ENCODE measurements around the gene ATF3.
A peak's percentile ranks its signal among the peaks of the same experiment; 100 is the strongest.

Gene ATF3

GRCh38 chr1:212587016-212587887 is 21.3 kb upstream of the ATF3 start:
- DNase-seq = peak; percentile 73

GRCh38 chr1:212587888-212588510 is 20.6 kb upstream of the ATF3 start:
- no peak for DNase-seq

- DNase-seq = no peak
These were observed 19.1 kb upstream of the ATF3 start for GRCh38 chr1:212589446-212589845.

- DNase-seq = no peak
These were observed 16.6 kb upstream of the ATF3 start for GRCh38 chr1:212591922-212592321.

- DNase-seq = no peak
These were observed 14.7 kb upstream of the ATF3 start for GRCh38 chr1:212593821-212594251.

GRCh38 chr1:212594640-212595039 is 13.9 kb upstream of the ATF3 start:
- DNase-seq = no peak

GRCh38 chr1:212595229-212595628 is 13.3 kb upstream of the ATF3 start:
- DNase-seq = no peak

- peak; percentile 92 for DNase-seq
These were observed 12.5 kb upstream of the ATF3 start for GRCh38 chr1:212595787-212596714.

- DNase-seq = no peak
These were observed 11.8 kb upstream of the ATF3 start for GRCh38 chr1:212596798-212597197.

- no peak for DNase-seq
These were observed 11.1 kb upstream of the ATF3 start for GRCh38 chr1:212597487-212597886.

GRCh38 chr1:212600071-212600915 is 8.3 kb upstream of the ATF3 start:
- no peak for DNase-seq

GRCh38 chr1:212600980-212601379 is 7.6 kb upstream of the ATF3 start:
- no peak for DNase-seq

- DNase-seq = no peak
These were observed 7.0 kb upstream of the ATF3 start for GRCh38 chr1:212601524-212601923.

- DNase-seq = peak; percentile 48
These were observed 2.8 kb upstream of the ATF3 start for GRCh38 chr1:212605441-212606394.

- DNase-seq = peak; percentile 75
These were observed 2.0 kb upstream of the ATF3 start for GRCh38 chr1:212606395-212607205.

- DNase-seq = peak; percentile 88
These were observed 1.2 kb upstream of the ATF3 start for GRCh38 chr1:212607206-212607912.

GRCh38 chr1:212607913-212608391 is 609 bp upstream of the ATF3 start:
- no peak for DNase-seq

GRCh38 chr1:212608959-212609700 is 569 bp downstream of the ATF3 start:
- DNase-seq = peak; percentile 82
